Activated CD4-positive, alpha-beta T cell treated with anti-CD3 and anti-CD28 coated beads, Interleukin-10, Interleukin-2, amounts not matched to agents 100 ng/mL and 50 ng/mL, durations not matched to agents 16 hours and 8 hours (primary cell): ENCODE data around the gene CXCR4.

ENCODE experiments used
- DNase-seq: peaks from one replicate; pipeline ENCODE4 v3.0.0-alpha.2; 2020

The CXCR4 gene

GRCh38 chr2:136131484-136131960, 13.6 kb upstream of the CXCR4 start:
- DNase-seq = peak; percentile 59

DNA sequence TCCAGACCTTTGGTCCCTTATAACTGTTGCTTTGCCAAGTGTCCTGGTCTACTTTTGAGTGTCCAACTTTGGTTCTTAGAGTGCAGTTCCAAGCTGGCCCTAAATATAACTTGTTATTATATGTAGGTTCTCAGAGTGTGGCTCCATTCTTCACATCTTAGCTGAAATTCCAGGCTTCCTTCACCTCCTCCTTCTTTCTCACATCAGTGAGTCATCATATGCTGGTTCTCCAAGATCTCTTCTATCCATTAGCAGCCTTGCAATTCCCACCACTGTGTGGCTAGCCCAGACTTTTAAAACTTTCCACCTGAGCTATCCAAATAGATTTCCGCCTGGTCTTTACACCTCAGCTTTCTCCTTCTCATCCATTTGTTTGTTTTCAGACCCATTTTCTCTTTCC, 12.6 kb upstream of the CXCR4 start:
- no peak for DNase-seq

DNA sequence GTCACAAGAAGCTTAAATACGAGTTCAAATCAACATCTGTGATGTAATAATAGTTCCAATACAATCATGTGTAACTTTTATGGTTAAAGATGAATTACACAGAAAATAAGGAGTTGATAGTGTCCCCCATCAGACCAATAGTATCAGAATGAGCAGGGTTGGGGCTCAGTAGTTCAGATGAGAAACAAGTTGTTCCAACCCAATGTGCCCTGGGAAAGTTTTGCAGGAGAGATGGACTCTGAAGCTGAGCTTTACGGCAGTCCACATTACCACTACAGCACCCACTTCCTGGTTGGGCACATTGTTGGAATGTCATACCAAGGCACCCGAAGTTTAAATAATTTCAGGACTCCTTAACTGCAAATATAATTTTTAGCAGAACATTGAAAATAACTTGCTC, 12.1 kb upstream of the CXCR4 start:
- DNase-seq = no peak

DNA sequence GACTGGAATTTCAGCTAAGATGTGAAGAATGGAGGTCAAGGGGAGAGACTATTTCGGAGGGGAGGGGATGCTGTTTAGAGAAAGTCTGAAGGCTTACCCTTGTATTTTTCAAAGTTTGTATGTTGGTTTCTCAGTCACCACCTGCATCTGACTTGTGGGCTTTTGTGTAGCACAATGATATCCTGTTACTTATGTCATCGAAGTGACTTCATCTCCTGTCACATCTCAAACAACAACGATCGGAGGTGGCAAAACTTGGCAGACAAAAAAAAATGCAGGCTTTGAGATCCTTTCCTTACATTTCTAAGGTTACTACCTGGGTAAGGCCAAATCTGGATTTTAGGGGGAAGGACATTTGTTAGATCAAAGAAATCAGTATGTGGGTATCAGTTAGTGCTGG, 11.7 kb upstream of the CXCR4 start:
- DNase-seq = peak; percentile 58

DNA sequence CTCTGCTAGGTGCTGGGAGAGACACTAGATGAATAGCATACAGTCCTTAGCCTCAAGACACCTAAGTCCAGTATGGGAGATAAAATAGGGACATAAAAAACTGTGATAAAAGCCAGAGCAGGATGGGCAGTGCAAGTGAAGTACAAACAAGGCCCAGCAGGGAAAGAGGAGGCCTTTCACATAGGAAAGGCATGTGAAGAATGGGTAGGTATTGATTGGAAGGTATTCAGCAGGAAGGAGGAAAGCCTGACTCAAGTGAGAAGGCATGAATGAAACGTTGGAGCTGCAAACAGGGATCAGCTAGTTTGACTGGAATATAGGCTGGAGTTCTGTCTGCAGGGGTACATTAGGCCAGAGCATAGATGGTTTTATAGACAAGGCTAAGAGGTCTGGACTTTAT, 11.0 kb upstream of the CXCR4 start:
- DNase-seq = no peak

DNA sequence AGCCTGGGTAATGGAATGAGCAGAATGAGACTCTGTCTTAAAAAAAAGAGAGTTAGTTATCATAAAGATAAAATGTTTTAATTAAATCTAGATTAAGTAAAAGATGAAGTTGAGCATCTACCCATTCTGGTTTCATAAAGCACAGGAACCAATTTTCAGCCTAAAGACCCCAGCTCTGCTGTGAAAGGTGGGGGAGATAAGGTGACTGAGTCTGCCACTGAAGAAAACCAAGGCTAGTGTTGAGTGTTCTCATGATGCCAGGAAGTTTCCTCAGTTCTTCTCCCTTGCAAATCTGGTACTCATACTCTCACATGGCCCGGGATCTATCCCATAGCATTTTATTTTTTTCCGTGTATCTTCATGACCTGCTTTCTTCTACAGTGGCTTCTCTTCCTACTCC, 10.4 kb upstream of the CXCR4 start:
- no peak for DNase-seq

GRCh38 chr2:136127356-136127755, 9.4 kb upstream of the CXCR4 start:
- DNase-seq = no peak

DNA sequence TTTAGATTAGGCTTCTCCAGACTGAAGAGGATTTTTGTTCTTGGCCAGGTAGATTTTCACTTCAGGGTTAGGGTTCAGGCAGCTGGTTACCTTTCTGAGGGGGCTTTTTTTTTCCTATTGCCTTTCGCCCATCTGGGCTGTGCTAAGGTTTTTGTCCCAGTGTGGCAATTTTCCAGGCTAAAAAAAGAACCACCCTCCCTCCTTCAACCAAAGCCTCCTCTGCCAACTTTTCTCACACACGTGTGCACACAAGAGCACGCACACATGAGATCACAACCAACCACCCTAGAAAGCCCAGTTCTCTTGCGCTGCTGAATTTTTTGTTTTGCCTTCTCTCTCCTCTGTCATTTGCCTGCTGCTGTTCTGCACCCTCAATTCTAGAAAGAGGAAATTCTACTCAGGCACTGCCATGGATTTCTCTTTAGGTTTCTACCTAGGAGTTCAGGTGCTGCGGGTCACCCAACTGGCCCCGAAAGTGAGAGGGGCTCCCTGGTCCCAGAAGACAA, 8.5 kb upstream of the CXCR4 start:
- DNase-seq = no peak

DNA sequence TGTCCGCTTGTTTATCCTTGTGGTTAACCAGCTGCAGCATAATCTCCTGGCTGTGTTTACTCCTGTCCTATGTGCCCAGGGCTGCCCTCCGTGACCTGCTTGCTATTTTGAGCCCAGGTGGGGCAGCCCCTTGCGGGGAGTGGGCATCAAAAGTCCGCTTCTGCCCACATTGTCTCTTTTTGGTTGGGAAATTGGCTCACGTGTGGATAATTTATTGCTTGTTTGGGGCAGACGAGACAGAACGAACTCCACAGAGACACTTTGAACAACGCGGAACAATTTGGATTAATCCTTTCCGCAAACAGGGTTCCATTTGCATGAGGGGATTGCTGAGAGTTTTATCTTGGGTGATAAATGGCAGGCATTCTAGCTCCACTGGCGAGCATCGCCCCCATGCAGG, 8.1 kb upstream of the CXCR4 start:
- no peak for DNase-seq

DNA sequence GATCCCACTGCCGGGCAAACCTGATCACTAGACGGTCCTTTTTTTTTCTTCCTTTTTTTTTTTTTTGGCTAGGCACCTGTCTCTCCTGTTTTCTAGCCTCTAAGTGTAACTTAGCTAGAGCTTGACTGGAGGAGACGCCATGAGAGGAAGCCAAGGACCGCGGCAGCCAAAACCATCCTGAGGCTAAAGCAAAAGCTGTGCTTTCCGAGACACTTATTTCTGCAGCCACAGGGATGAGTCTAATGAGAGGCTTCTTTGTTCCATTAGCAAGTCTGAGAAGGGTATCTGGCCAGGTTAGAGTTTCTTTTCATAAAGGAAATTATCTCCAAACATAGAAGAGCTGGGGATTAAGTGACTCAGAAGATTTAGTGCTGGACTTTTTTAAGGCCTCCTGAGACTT, 7.3 kb upstream of the CXCR4 start:
- DNase-seq = no peak

DNA sequence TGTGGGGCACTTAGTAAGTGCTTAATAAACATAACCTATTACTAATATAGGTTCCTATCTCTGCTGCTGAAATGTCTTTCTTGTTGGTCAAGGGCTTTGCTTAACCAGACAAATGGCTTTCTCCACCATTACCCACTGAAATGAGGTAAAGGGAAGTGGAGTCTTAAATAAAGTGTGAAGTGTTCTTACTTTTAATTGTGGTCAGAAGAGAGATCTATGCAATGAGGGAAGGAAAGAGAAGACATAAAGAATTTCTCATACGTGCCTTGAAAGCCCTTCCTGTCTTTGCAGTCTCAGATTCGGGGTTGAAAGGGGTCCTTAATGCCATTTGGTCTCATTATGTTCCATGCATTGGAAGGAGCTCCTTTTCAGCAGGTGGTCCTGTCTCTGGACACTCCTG, 6.9 kb upstream of the CXCR4 start:
- DNase-seq = no peak

- DNase-seq = no peak
Measured at GRCh38 chr2:136122661-136123060, 4.7 kb upstream of the CXCR4 start.

- no peak for DNase-seq
Measured at GRCh38 chr2:136121204-136121910, 3.4 kb upstream of the CXCR4 start.

- DNase-seq = no peak
Measured at GRCh38 chr2:136119717-136120675, 2.0 kb upstream of the CXCR4 start.

DNA sequence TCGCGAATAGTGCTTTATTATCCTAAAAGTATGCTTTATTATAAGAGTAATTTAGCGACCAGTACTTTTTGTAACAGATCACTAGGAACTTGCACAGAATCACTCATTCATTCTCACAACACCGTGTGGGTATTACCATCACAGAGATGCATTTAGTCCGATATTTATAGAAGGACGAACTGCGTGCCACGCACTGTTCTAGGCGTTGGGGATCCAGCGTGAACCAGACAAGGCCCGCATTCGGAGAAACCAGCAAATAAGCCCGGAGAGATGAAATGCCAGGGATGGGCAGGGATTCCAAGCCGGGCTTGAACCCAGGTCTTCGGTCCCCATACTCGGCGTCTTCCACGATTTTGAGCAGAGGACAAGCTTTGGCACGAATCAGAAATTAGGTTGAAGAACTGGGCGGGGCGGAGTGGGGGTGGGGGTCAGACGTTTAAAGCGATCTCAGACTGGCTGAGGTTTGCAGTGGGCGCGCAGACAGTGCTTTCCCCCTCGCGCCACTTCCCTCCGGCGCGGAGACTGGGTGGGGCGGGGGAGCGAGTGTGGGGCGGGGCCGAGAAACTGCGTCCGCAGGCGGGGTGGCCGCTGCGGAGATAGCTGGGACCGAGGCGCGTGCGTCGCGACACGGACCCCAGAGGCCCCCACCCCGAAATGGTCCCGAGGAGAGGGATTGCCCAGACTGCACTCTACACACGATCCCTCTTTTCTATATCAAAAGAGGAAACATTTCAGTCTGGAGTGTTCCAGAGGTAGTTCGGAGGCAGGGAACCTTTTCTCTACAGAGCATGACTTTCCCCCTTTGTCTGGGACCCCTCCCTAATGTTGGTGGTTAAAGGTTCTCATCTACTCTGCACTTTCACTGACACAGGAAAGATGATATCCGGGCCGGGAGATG, 1.1 kb upstream of the CXCR4 start:
- DNase-seq = peak; percentile 76

- DNase-seq = peak; percentile 63
Measured at GRCh38 chr2:136117391-136117841, 533 bp downstream of the CXCR4 start.

GRCh38 chr2:136116813-136117390, 1.0 kb downstream of the CXCR4 start:
- peak; percentile 80 for DNase-seq

- peak; percentile 67 for DNase-seq
Measured at GRCh38 chr2:136116151-136116812, 1.7 kb downstream of the CXCR4 start.

DNA sequence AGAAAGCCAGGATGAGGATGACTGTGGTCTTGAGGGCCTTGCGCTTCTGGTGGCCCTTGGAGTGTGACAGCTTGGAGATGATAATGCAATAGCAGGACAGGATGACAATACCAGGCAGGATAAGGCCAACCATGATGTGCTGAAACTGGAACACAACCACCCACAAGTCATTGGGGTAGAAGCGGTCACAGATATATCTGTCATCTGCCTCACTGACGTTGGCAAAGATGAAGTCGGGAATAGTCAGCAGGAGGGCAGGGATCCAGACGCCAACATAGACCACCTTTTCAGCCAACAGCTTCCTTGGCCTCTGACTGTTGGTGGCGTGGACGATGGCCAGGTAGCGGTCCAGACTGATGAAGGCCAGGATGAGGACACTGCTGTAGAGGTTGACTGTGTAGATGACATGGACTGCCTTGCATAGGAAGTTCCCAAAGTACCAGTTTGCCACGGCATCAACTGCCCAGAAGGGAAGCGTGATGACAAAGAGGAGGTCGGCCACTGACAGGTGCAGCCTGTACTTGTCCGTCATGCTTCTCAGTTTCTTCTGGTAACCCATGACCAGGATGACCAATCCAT, 2.7 kb downstream of the CXCR4 start:
- DNase-seq = no peak

- no peak for DNase-seq
Measured at GRCh38 chr2:136114382-136114781, 3.6 kb downstream of the CXCR4 start.
